Smooth muscle cell (in vitro differentiated cells): Measurements from ENCODE around the gene DDAH1. TPM values are rescaled to one million over a fixed set of nuclear protein-coding genes. Genes with fewer than 3 reads are reported as not detected.
A peak's percentile ranks its signal among the peaks of the same experiment; 100 is the strongest.

Experiments
- DNase-seq: peaks from one replicate; lab custom pipeline; 2025; ENCODE audit not compliant: unreplicated experiment; lab: John Stamatoyannopoulos, UW
- H2AFZ ChIP-seq: fragments of 200-600 bp; sonication (generic); 2 replicates; pipeline ENCODE4 v1.6.0; 2016; ENCODE audit warnings: antibody characterized with exemption, low read depth, mild to moderate bottlenecking
- H3F3A ChIP-seq: fragments of 200-600 bp; sonication (generic); 2 replicates; pipeline ENCODE4 v1.6.0; 2017; ENCODE audit warnings: antibody characterized with exemption, low read depth
- H3K27ac ChIP-seq: fragments of 200-600 bp; sonication (generic); 2 replicates; pipeline ENCODE4 v1.5.1; 2016; ENCODE audit warnings: low read depth, mild to moderate bottlenecking
- H3K27me3 ChIP-seq: fragments of 200-600 bp; sonication (generic); 2 replicates; pipeline ENCODE4 v1.6.1; 2016; ENCODE audit warnings: low read depth, mild to moderate bottlenecking
- H3K36me3 ChIP-seq: fragments of 200-600 bp; sonication (generic); 2 replicates; pipeline ENCODE4 v1.5.1; 2016; ENCODE audit warnings: low read depth
- H3K4me1 ChIP-seq: fragments of 200-600 bp; sonication (generic); 2 replicates; pipeline ENCODE4 v1.5.1; 2016; ENCODE audit warnings: low read depth
- H3K4me2 ChIP-seq: fragments of 200-600 bp; sonication (generic); 2 replicates; pipeline ENCODE4 v1.6.0; 2016; ENCODE audit warnings: mild to moderate bottlenecking
- H3K4me3 ChIP-seq: fragments of 200-600 bp; sonication (generic); 2 replicates; pipeline ENCODE4 v1.5.1; 2016; ENCODE audit warnings: mild to moderate bottlenecking
- H3K79me2 ChIP-seq: fragments of 200-600 bp; sonication (generic); 2 replicates; pipeline ENCODE4 v1.6.0; 2016; ENCODE audit warnings: low read depth, mild to moderate bottlenecking
- H3K9ac ChIP-seq: fragments of 200-600 bp; sonication (generic); 2 replicates; pipeline ENCODE4 v1.6.0; 2016; ENCODE audit warnings: low read depth
- H3K9me3 ChIP-seq: fragments of 200-600 bp; sonication (generic); replicated peaks from 2 replicates; pipeline ENCODE4 v1.5.1; 2016; ENCODE audit warnings: low read depth
- H4K20me1 ChIP-seq: fragments of 200-600 bp; sonication (generic); 2 replicates; pipeline ENCODE4 v1.6.0; 2016; ENCODE audit warnings: low read depth
- CTCF ChIP-seq: fragments of 200-600 bp; sonication (generic); IDR thresholded peaks from 2 replicates; pipeline ENCODE4 v1.5.1; 2017; ENCODE audit warnings: borderline replicate concordance, mild to moderate bottlenecking, antibody characterized with exemption; ENCODE audit not compliant: insufficient read depth, poor library complexity, severe bottlenecking
- WGBS: methylation state at CpG from one replicate; pipeline ENCODE4 v1.1.7; 2016; ENCODE audit warnings: low lambda C conversion rate; 5-methylcytosine and 5-hydroxymethylcytosine counted together
- polyA plus RNA-seq: library from polyadenylated mRNA; unstranded; fragments of >200 nt; fragmentation: Nextera tagmentation; extraction: Ambion mirVana; gene quantifications from 2 replicates; pipeline ENCODE4 v1.2.1, GENCODE V29; 2016
- total RNA-seq: library from RNA; depleted of rRNA; stranded (reverse); fragments of >200 nt; gene quantifications from 2 replicates; pipeline ENCODE4 v1.2.3, GENCODE V29; 2014

Gene DDAH1
- total and polyA plus RNA-seq, 2 experiments from 2014 or later: 13.8 to 30.8 TPM

DNA sequence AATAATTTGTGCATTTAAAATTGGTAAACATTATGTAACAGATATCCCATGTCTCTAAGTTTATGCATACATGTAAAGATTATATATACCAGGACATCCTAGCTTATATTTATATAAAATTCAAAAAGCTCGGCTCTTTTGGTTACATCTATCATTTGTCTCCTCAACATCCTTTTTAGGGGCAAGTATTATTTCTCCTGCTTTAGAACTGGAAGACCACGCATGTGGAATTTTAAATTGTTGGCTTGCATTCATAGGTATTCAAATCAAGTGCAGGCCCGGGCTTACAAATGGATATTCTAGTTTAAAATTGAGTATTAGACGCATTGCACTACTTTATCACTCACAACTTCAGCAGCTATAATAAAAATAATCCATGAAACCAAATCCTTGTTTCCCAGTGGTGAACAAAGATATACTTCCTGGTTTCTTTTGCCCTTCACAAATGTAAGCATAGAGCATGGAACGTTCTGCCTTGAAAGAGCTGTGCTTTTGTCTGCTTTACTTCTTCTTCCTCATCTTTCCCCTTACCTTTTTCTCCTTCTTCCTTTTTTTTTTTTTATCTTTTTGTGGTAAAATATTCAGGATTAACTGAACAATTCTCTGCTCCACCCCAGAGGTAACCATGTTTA lies 57.1 kb downstream of the DDAH1 start:
- Histone ChIP-seq H3K79me2 (no peaks in the 10 kb centered on the region), H4K20me1 (no peaks in the 10 kb centered on the region), H3F3A (no peaks in the 10 kb centered on the region), H3K9ac (peak overlapping the region; percentile 82), H3K27me3 (no peaks in the 10 kb centered on the region), H3K36me3 (no peaks in the 10 kb centered on the region), H3K4me3 (no peak overlapping the region), H3K9me3 (no peaks in the 10 kb centered on the region), H3K27ac (peak overlapping the region; percentile 96), H3K4me2 (peak overlapping the region; percentile 76), H2AFZ (no peak overlapping the region), H3K4me1 (peaks cover 12% of the 10 kb centered on the region)
- no peak for TF ChIP-seq CTCF
- no peak for DNase-seq
- WGBS: 98% methylated on average over 5 of the region's 5 CpGs

GRCh38 chr1:85406887-85407533 lies 57.9 kb downstream of the DDAH1 start:
- no peak for DNase-seq
- no peak for TF ChIP-seq CTCF
- peak overlapping the region; percentile 76 for H3K4me2 ChIP-seq
- no peaks in the 10 kb centered on the region for H4K20me1 ChIP-seq
- no peaks in the 10 kb centered on the region for H3K27me3 ChIP-seq
- H3K9ac ChIP-seq: peak overlapping the region; percentile 82
- no peaks in the 10 kb centered on the region for H3K79me2 ChIP-seq
- 43% methylated on average over 3 of the region's 3 CpGs for WGBS
- no peak overlapping the region for H2AFZ ChIP-seq
- peak overlapping the region; percentile 96 for H3K27ac ChIP-seq
- peaks cover 12% of the 10 kb centered on the region for H3K4me1 ChIP-seq
- H3K9me3 ChIP-seq: no peaks in the 10 kb centered on the region
- no peaks in the 10 kb centered on the region for H3F3A ChIP-seq
- H3K36me3 ChIP-seq: no peaks in the 10 kb centered on the region
- peak overlapping the region; percentile 25 for H3K4me3 ChIP-seq

GRCh38 chr1:85406081-85406480 lies 58.9 kb downstream of the DDAH1 start:
- H3K27me3 ChIP-seq: no peaks in the 10 kb centered on the region
- H3K36me3 ChIP-seq: no peaks in the 10 kb centered on the region
- no peaks in the 10 kb centered on the region for H4K20me1 ChIP-seq
- H3K4me2 ChIP-seq: no peak overlapping the region
- no peaks in the 10 kb centered on the region for H3F3A ChIP-seq
- H3K4me3 ChIP-seq: no peak overlapping the region
- no peak overlapping the region for H3K9ac ChIP-seq
- H3K79me2 ChIP-seq: no peaks in the 10 kb centered on the region
- H3K27ac ChIP-seq: peak overlapping the region; percentile 96
- no peak for DNase-seq
- WGBS: 100% methylated on average over 1 of the region's 1 CpG
- H3K4me1 ChIP-seq: peaks cover 10% of the 10 kb centered on the region
- H3K9me3 ChIP-seq: no peaks in the 10 kb centered on the region
- TF ChIP-seq CTCF: no peak
- H2AFZ ChIP-seq: no peak overlapping the region
